Esophagus (tissue), 2 donors: ENCODE results near the gene DPP6. TPM values are rescaled to one million over a fixed set of nuclear protein-coding genes. Genes with fewer than 3 reads are reported as not detected.
A peak's percentile ranks its signal among the peaks of the same experiment; 100 is the strongest.

Source experiments
- H3K27ac ChIP-seq, 2 donors: one replicate each; pipeline ENCODE4 v1.5.1; 2013; ENCODE audit warnings: low read depth in 2 of 2, mild to moderate bottlenecking in 2 of 2, inconsistent platforms in 1 of 2, low read length in 1 of 2, moderate library complexity in 1 of 2
- H3K27me3 ChIP-seq, 2 donors: one replicate each; pipeline ENCODE4 v1.6.1; 2013; ENCODE audit warnings: low read length in 2 of 2, control low read depth in 1 of 2, mild to moderate bottlenecking in 1 of 2; ENCODE audit not compliant: insufficient read depth in 2 of 2, control insufficient read depth in 1 of 2
- H3K36me3 ChIP-seq, 2 donors: one replicate each; pipeline ENCODE4 v1.6.1; 2013; ENCODE audit warnings: low read length in 1 of 2; ENCODE audit not compliant: control insufficient read depth in 2 of 2, insufficient read depth in 2 of 2
- H3K4me1 ChIP-seq, 2 donors: one replicate each; pipeline ENCODE4 v1.6.1; 2013; ENCODE audit warnings: low read length in 1 of 2; ENCODE audit not compliant: control insufficient read depth in 2 of 2, insufficient read depth in 2 of 2
- H3K4me3 ChIP-seq, 2 donors: one replicate each; pipeline ENCODE4 v1.5.1; 2013; ENCODE audit warnings: low read length in 2 of 2, mild to moderate bottlenecking in 2 of 2, low read depth in 1 of 2, moderate library complexity in 1 of 2
- H3K9me3 ChIP-seq, 2 donors: one replicate each; pipeline ENCODE4 v1.6.1; 2013; ENCODE audit warnings: mild to moderate bottlenecking in 2 of 2, low read depth in 1 of 2, low read length in 1 of 2, moderate library complexity in 1 of 2; ENCODE audit not compliant: control insufficient read depth in 2 of 2, insufficient read depth in 1 of 2
- WGBS, 2 donors: extraction: QIAGEN DNeasy Blood & Tissue Kit; methylation state at CpG; one replicate each; pipeline ENCODE4 v1.1.7; 2013; 5-methylcytosine and 5-hydroxymethylcytosine counted together
- polyA plus RNA-seq, 2 donors: library from polyadenylated mRNA; stranded (reverse); fragments of 200-250 nt; gene quantifications; one replicate each; pipeline ENCODE4 v1.2.3, GENCODE V29; 2013
- donor health status: healthy with polysubstance abuse.
- donor health status: Bipolar disorder and iron deficiency.

Gene DPP6
- polyA plus RNA-seq, 2 donors: 0.24 to 0.60 TPM

DNA sequence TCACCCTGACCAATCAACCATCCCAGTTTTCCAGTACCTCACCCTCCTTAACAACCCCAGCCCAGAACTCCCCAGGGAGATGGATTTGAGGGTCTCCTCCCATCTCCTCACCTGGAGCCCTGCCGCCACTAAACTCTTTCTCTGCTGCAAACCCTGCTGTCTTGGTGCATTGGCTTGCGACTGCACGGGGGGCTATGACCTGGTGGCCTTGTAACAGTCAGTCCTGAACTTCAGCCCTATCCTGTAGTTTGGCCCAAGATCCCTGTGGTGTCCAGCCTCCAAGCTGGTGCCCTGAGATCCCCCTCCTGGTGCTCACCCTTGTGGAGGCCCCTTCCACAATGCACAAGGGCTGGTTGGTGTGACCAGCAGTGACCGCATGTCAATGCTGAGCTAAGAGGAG is 858.8 kb downstream of the DPP6 start:
- H3K27ac ChIP-seq: no peak overlapping the region

DNA sequence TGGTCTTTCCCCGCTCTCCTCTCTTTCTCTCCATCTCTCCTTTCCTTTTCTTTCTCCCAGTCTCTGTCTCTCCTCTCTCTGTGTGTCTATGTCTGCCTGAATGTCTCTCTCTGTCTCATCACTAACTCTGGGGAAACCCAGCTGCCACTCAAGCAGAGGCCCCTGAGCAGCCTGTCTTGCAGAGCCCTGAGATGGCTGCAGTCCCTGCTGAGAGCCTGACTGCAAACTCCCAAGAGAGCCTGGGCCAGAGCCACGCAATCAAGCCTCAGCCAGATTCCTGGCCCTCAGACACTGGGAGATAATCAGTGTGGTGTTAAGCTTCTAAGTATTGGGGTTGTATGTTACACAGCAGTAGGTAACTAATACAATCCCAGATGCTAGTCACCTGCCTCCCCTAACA is 859.2 kb downstream of the DPP6 start:
- peaks cover 0 to 2% of the 10 kb centered on the region in 2 donors for H3K4me1 ChIP-seq
- H3K27me3 ChIP-seq: peaks cover 0 to 3% of the 10 kb centered on the region in 2 donors
- no peak overlapping the region for H3K4me3 ChIP-seq
- no peaks in the 10 kb centered on the region for H3K36me3 ChIP-seq
- no peak overlapping the region for H3K27ac ChIP-seq
- peaks cover 2 to 16% of the 10 kb centered on the region in 2 donors for H3K9me3 ChIP-seq
- 92 to 95% methylated on average over 2 of the region's 2 CpGs for WGBS, 2 donors

More for the DNA sequence above, 858.8 kb downstream of the DPP6 start:
- WGBS, 2 donors: 94 to 99% methylated on average over 4 of the region's 4 CpGs
- peaks cover 0 to 2% of the 10 kb centered on the region in 2 donors for H3K4me1 ChIP-seq
- no peaks in the 10 kb centered on the region for H3K36me3 ChIP-seq
- peaks cover 2 to 16% of the 10 kb centered on the region in 2 donors for H3K9me3 ChIP-seq
- no peak overlapping the region for H3K4me3 ChIP-seq
- H3K27me3 ChIP-seq: peaks cover 0 to 3% of the 10 kb centered on the region in 2 donors

DNA sequence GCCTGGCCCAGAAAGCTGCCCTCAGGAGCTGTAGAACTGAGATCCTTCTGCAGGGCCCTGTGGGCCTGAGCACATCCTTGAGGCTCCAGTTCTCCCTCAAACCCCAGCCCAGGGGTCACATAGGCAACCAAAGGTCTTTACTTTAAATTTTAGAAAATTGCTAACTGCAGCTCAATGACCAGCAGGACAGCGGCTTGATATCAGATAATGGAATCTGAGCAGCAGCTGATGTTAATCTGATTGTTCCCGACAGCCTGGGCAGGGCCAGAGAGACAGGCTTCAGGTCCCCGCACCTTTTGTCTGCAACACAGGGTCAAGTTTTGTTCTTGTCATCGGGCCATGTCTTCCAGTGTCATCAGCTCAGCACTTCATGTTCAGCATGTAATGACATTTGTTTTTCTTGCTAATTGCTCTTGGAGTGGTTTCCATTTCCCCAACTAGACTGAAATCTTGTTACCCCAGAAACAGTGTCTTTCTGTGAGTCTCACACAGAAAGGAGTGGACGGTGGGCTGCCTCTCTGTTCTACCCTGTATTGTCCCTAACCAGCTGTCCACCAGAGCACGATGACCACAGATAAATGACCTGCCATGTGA is 859.8 kb downstream of the DPP6 start:
- Histone ChIP-seq H3K4me3 (no peak overlapping the region), H3K27ac (no peak overlapping the region), H3K4me1 (peaks cover 0 to 2% of the 10 kb centered on the region in 2 donors), H3K9me3 (peaks cover 2 to 15% of the 10 kb centered on the region in 2 donors), H3K27me3 (peaks cover 0 to 3% of the 10 kb centered on the region in 2 donors), H3K36me3 (no peaks in the 10 kb centered on the region)
- 81% methylated on average over 6 of the region's 6 CpGs for WGBS, 2 donors

DNA sequence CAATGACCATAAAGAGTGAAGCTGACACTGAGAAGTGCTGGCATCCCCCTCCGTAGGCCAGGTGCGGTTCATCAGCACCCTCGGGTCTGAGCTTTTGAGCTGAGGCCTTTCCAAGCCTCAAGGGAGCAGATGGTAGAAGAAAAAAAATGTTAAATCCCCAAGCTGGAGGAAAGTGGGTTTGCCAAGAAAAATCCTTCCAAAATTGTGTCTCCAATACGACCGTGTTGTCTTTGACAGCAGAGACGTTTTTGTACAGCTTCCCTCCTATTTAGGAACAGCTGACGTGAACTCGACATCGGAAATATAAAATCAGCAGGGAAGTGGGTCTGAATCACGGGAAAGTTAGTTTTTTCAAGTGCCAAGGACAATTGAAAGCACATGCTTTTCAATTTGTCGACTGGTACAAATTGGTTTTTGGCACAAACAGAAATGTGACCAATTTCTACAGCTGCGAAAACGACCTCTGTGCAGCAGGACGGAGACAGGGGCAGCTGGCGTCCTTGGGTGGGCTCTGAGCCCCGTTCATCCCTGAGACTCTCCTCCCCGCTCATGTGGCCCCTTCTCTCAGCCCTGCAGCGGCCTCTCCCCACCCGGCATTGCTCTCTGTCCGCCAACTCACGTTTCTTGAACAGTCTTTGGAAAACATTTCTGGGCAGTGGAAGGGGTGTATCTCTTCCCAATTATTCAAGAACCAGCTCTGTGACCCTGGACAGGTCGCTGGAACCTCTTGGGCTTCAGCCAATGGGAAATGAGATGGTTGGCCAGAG is 860.9 kb downstream of the DPP6 start:
- no peak overlapping the region for H3K27ac ChIP-seq
- no peaks in the 10 kb centered on the region for H3K36me3 ChIP-seq
- peaks cover 2 to 13% of the 10 kb centered on the region in 2 donors for H3K9me3 ChIP-seq
- H3K27me3 ChIP-seq: peaks cover 0 to 3% of the 10 kb centered on the region in 2 donors
- H3K4me3 ChIP-seq: no peak overlapping the region
- WGBS, 2 donors: 62% methylated on average over 22 of the region's 22 CpGs
- peaks cover 0 to 2% of the 10 kb centered on the region in 2 donors for H3K4me1 ChIP-seq

DNA sequence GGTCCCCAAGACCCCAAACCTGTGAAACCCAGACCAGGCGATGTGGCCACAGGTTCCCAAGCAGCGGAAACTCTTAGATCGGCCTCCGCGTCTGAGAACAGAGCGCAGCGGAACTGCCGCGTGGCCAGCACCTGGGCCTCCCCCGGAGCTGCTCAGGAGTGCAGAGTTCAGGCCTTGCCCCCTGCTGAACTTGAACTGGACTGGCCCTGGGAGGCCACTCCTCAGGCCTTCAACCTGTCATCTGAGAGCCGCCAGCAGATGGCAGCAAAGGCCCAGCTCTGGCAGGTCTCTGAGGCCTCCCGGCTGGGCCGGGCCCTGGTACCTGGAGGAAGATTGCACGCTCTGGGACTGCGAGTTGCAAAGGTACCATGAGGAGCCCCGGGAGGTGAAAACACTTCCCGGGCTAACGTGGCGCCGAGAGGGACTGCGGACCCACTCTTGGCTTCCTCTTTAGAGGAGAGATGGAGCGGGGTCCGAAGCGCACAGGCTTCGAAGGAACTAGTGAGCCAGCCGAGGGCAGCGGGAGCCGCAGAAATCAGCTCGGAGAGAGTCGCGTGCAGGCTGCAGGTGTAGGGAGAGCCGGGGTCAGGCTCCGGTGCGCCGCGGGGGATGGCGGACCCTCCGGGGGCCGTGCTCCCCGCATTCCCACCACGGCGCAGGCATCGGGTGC is 861.6 kb downstream of the DPP6 start:
- H3K9me3 ChIP-seq: peaks cover 2 to 13% of the 10 kb centered on the region in 2 donors
- peak overlapping the region; percentile 0 to 16 for H3K4me3 ChIP-seq
- peaks cover 0 to 2% of the 10 kb centered on the region in 2 donors for H3K4me1 ChIP-seq
- WGBS, 2 donors: 8 to 10% methylated on average over 39 to 43 of the region's 43 CpGs
- H3K36me3 ChIP-seq: no peaks in the 10 kb centered on the region
- peaks cover 0 to 3% of the 10 kb centered on the region in 2 donors for H3K27me3 ChIP-seq
- H3K27ac ChIP-seq: no peak overlapping the region

DNA sequence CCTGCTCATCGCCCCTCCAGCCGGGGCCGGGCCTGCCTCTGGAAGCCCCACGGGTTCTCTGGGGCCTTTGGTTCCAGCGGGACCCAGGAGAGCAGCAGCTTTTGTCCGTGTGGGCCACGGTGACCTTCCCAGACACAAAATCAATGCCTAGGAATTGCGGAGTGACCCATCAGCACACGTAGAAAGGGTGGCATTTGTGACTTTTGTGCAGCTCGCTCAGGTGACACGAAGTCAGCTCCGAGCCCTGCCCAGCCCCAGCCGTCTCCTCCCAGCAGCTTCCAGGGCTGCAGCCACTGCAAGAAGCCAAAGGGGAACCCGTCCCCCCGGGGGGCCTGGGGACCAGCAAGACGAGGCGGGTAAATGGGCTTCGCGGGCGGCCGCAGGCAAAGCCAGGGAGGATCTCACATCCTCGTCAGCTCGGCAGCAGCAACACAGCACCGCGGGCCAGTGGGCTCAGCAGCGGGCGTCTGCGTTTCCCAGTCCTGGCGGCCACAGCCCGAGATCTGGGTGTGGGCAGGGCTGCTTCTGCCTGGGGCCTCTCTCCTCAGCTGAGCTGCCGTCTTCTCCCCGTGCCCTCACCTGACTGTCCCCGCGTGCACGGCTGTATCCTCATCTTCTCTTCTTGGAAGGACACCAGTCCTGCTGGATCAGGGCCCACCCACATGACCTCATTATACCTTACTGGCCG is 862.3 kb downstream of the DPP6 start:
- peaks cover 0 to 3% of the 10 kb centered on the region in 2 donors for H3K27me3 ChIP-seq
- H3K9me3 ChIP-seq: peaks cover 2 to 10% of the 10 kb centered on the region in 2 donors
- H3K27ac ChIP-seq: no peak overlapping the region
- peak overlapping the region; percentile 0 to 16 for H3K4me3 ChIP-seq
- WGBS, 2 donors: 39 to 57% methylated on average over 28 to 36 of the region's 36 CpGs
- H3K4me1 ChIP-seq: peaks cover 0 to 2% of the 10 kb centered on the region in 2 donors
- H3K36me3 ChIP-seq: no peaks in the 10 kb centered on the region

DNA sequence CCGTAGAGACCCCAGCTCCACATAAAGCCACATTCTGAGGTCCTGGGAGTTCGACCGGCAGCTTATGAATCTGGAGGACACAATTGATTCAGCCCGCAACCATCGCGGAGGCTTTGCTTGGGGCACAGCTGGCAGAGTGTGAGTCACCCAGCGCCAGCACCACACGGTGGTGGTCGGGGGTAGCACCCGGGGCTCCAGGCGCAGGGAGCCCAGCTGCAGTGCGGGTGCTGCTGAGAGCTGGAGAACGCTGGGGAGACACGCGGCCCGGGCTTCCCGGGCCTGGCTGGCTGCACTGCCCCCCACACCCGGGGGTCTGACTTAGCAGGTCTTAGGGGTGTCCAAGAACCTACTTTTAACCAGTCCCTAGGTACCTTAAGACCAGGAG is 862.8 kb downstream of the DPP6 start:
- H3K36me3 ChIP-seq: no peaks in the 10 kb centered on the region
- peaks cover 0 to 3% of the 10 kb centered on the region in 2 donors for H3K27me3 ChIP-seq
- H3K4me1 ChIP-seq: peaks cover 0 to 2% of the 10 kb centered on the region in 2 donors
- 65 to 71% methylated on average over 18 of the region's 18 CpGs for WGBS, 2 donors
- H3K9me3 ChIP-seq: peaks cover 2 to 10% of the 10 kb centered on the region in 2 donors
- no peak overlapping the region for H3K27ac ChIP-seq
- H3K4me3 ChIP-seq: no peak overlapping the region

DNA sequence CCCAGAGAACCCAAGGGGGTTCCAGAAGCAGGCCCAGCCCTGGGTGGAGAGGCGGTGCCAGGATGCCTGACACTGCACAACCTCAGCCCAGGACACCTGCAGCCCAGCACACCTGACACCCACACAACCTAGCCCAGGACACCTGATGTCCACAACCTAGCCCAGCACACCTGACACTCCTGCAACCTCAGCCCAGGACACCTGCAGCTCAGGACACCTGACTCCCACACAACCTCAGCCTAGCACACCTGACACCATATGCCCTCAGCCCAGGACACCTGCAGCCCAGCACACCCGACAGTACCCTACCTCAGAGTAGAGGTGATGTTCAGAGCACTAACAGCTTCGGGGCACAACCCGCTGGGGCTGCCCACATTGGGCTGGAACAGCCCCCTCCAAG is 863.4 kb downstream of the DPP6 start:
- Histone ChIP-seq H3K4me1 (peaks cover 0 to 2% of the 10 kb centered on the region in 2 donors), H3K27me3 (peaks cover 0 to 3% of the 10 kb centered on the region in 2 donors), H3K36me3 (no peaks in the 10 kb centered on the region), H3K27ac (no peak overlapping the region), H3K4me3 (no peak overlapping the region), H3K9me3 (peaks cover 2 to 10% of the 10 kb centered on the region in 2 donors)
- WGBS, 2 donors: 81 to 87% methylated on average over 4 of the region's 4 CpGs

DNA sequence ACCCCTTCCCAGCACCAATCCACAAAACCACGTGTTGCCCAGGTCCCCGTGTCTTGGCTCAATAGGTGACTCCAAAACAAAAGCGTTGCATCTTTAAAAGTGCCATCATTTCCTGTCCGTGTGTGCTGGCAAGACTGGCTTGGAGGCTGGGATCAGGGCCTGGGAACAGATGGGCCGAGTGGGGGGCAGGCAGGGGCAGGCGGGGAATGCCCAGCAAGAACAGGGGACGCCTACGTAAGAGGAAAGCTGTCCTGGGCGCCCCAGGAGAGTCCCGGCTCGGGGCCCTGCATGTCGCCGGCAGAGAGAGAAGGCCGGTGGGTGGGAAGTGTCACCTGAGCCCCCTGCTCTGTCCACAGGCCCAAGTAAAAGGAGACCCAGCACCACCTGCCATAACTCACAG is 864.2 kb downstream of the DPP6 start:
- Histone ChIP-seq H3K9me3 (peaks cover 2 to 4% of the 10 kb centered on the region in 2 donors), H3K27ac (no peak overlapping the region), H3K4me3 (no peak overlapping the region), H3K27me3 (peaks cover 0 to 3% of the 10 kb centered on the region in 2 donors), H3K4me1 (peaks cover 0 to 2% of the 10 kb centered on the region in 2 donors), H3K36me3 (no peaks in the 10 kb centered on the region)
- WGBS, 2 donors: 83 to 91% methylated on average over 14 of the region's 14 CpGs
